Mesangial cell (primary cell): ENCODE measurements around the gene CERK. TPM values are rescaled to one million over a fixed set of nuclear protein-coding genes. Genes with fewer than 3 reads are reported as not detected.

Experiments used
- total RNA-seq: library from RNA; depleted of rRNA; stranded (reverse); fragments of >200 nt; gene quantifications from 2 replicates; pipeline ENCODE4 v1.2.3, GENCODE V29; 2015

CERK gene
- total RNA-seq: 36.5 and 41.5 TPM in 2 replicates

GRCh38 chr22:46737976-46738646 is at the start of gene CERK:
CERK (minus strand) TSS chr22:46738252; CDS start chr22:46738148, 104 bp downstream.

DNA sequence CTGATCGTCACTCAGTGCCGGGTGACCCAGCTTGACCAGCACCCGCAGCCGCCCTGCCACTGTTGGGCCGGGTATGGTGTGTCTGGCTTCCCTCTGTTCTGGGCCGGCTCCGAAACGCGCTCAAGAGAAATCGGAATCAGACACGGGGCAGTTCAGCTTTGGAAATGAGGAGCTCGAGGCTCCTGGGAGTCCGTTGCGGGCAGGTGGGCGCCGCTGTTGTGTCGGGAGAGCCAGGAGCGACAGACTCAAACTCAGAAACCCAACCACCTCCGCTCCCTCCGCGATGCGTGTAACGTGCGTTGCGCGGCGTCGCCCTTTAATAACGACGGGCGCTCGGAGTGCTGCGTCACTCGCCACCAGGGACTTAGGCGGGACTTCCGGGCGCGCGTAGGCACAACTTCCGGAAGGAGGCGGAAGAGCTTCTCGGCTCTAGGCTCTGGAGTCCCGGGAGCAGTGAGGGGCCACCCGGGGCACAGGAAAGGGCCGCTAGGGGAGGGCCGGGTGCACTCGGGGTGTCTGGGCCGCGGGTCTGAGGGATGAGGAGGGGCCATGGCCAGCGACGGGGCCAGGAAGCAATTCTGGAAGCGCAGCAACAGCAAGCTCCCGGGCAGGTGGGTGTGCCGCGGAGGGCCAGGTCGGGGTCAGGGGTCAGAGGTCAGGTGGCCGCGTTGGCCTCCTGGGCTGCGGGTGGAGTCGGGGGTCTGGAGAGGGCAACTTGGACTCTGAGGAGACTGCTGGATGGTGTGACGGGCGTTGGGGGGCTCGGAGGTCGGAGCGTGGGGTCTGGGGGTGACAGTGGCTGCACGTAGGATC is 24.4 kb upstream of the CERK start, which contains the start of gene TBC1D22A:
Gene TBC1D22A, plus strand, starts transcription at position 413 of the 813 bp plus-strand sequence. Its CDS starts 137 bp downstream, at position 550.

Other genes with a start within 250 kb of the CERK start
- gene CELSR1, start 200.6 kb downstream of the CERK start, total RNA-seq: 58.8 and 87.7 TPM in 2 replicates
- 8.3 and 52.1 TPM in 2 replicates for gene GRAMD4, start 117.9 kb downstream of the CERK start, total RNA-seq
- 16.5 and 27.1 TPM in 2 replicates for gene TBC1D22A, start 24.4 kb upstream of the CERK start, total RNA-seq